ENCODE results near the gene BLVRB.

DNA sequence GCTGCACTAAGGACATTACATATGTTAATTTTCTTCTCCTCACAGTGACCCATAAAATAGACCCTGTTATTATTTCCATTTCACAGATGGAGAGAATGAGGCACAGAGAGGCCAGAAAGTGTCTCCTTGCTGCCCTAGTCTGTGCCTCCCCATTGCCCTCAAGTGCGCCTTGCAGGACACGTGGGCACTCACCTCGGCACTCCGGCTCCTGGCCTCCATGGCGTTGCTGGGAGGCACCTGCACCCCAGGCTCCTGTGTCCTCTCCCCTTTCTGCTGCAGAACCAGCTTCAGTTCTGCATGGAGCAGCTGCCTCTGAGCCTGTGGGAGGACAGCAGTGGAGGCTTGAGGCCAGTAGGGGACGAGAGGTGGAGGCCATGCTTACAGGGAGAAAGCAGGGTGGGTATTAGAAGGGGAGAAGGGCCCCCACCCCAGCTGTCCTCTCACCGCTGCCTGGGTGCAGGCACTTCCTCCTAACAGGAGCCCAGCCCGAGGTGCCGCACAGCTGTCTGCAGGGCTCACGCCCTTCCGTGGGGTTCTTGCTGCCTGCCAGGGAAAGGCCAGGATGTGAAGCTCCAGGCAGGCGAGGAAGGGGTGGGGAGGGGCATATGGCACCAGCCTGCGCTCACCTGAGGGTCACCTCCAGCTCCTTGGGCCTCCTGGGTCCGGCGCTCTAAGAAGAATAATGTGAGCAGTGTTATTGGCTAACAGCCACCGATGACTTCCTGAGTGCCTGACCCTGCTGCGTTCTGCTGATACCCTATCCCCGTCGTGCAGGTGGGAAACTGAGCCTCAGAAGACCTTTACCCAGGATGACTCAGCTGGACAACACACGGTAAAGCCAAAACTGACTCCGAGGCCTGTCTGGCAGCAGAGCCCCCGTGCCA, 57.6 kb downstream of the BLVRB start:
- TF ChIP-seq POLR2AphosphoS5 (IDR thresholded peaks at IDR 0.05; ENCODE audit: borderline replicate concordance, low read depth, low read length): no peak
- TF ChIP-seq EZH2 (IDR thresholded peaks at IDR 0.05): no peak
- no peak for TF ChIP-seq FOXP2 (optimal IDR thresholded peaks at IDR 0.05; ENCODE audit: control extremely low read depth, extremely low read length, insufficient read depth)

All from SK-N-MC (cell line).